HG03520 (cell line): ENCODE measurements around the gene CCT5.
"Not testable (repeated sequence)": the region's sequence is repeated elsewhere in the genome, so short reads cannot be mapped to it uniquely, and the experiment has no call there.

Experiments
- ATAC-seq: cut with Tn5 transposase; IDR thresholded peaks from one replicate; pipeline ENCODE4 v1.9.1; 2021; ENCODE audit warnings: mild to moderate bottlenecking, moderate library complexity; ENCODE audit not compliant: unreplicated experiment

Gene CCT5

GRCh38 chr5:10275460-10275859 lies 25.4 kb downstream of the CCT5 start:
- no peak for ATAC-seq

- ATAC-seq = no peak
Observed at GRCh38 chr5:10275991-10276390, 25.9 kb downstream of the CCT5 start.

- ATAC-seq = no peak
Observed at GRCh38 chr5:10276691-10277090, 26.6 kb downstream of the CCT5 start.

- ATAC-seq = no peak
Observed at GRCh38 chr5:10277773-10278630, 27.9 kb downstream of the CCT5 start.

GRCh38 chr5:10278658-10279279 lies 28.7 kb downstream of the CCT5 start:
- ATAC-seq = no peak

- no peak for ATAC-seq
Observed at GRCh38 chr5:10279328-10279727, 29.2 kb downstream of the CCT5 start.

GRCh38 chr5:10279925-10280720 lies 30.0 kb downstream of the CCT5 start:
- no peak for ATAC-seq

- ATAC-seq = peak; percentile 94
Observed at GRCh38 chr5:10283927-10284635, 34.0 kb downstream of the CCT5 start.

GRCh38 chr5:10285362-10285761 lies 35.3 kb downstream of the CCT5 start:
- not testable (repeated sequence) for ATAC-seq

GRCh38 chr5:10286162-10286861 lies 36.2 kb downstream of the CCT5 start:
- no peak for ATAC-seq

GRCh38 chr5:10286862-10287227 lies 36.8 kb downstream of the CCT5 start:
- no peak for ATAC-seq

- ATAC-seq = no peak
Observed at GRCh38 chr5:10288592-10289219, 38.6 kb downstream of the CCT5 start.

- no peak for ATAC-seq
Observed at GRCh38 chr5:10289353-10289752, 39.3 kb downstream of the CCT5 start.

- ATAC-seq = no peak
Observed at GRCh38 chr5:10289991-10290390, 39.9 kb downstream of the CCT5 start.

- ATAC-seq = no peak
Observed at GRCh38 chr5:10290438-10290837, 40.4 kb downstream of the CCT5 start.

GRCh38 chr5:10291692-10292339 lies 41.7 kb downstream of the CCT5 start:
- no peak for ATAC-seq

- no peak for ATAC-seq
Observed at GRCh38 chr5:10293907-10294662, 44.0 kb downstream of the CCT5 start.

GRCh38 chr5:10295619-10296326 lies 45.7 kb downstream of the CCT5 start:
- ATAC-seq = no peak
